Measurements from ENCODE around the gene ILRUN.

Gene ILRUN

DNA sequence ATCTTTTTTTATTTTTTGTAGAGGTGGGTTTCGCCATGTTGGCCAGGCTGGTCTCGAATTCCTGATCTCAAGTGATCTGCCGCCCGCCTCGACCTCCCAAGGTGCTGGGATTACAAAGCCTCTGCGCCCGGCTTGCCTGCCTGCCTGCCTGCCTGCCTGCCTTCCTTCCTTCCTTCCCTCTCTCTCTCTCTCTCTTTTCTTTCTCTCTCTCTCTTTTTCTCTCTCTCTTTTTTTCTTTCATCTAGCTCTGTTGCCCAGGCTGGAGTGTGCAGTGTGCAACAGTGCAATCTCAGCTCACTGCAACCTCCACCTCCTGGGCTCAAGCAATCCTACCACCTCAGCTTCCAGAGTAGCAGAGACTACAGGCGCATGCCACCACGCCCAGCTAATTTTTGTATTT lies 4.6 kb upstream of the ILRUN start:
- TF ChIP-seq POLR2AphosphoS5 (IDR thresholded peaks at IDR 0.05; ENCODE audit: low read depth, low read length) (no peak), SIN3A (IDR thresholded peaks at IDR 0.05; ENCODE audit: borderline replicate concordance, insufficient read depth, low read length) (no peak), FOXP2 (optimal IDR thresholded peaks at IDR 0.05; ENCODE audit: borderline replicate concordance, extremely low read depth, extremely low read length, insufficient read depth) (no peak), TAF1 (IDR thresholded peaks at IDR 0.05; ENCODE audit: borderline replicate concordance, insufficient read depth, low read length) (no peak)
- TF ChIP-seq, protein P1, sequence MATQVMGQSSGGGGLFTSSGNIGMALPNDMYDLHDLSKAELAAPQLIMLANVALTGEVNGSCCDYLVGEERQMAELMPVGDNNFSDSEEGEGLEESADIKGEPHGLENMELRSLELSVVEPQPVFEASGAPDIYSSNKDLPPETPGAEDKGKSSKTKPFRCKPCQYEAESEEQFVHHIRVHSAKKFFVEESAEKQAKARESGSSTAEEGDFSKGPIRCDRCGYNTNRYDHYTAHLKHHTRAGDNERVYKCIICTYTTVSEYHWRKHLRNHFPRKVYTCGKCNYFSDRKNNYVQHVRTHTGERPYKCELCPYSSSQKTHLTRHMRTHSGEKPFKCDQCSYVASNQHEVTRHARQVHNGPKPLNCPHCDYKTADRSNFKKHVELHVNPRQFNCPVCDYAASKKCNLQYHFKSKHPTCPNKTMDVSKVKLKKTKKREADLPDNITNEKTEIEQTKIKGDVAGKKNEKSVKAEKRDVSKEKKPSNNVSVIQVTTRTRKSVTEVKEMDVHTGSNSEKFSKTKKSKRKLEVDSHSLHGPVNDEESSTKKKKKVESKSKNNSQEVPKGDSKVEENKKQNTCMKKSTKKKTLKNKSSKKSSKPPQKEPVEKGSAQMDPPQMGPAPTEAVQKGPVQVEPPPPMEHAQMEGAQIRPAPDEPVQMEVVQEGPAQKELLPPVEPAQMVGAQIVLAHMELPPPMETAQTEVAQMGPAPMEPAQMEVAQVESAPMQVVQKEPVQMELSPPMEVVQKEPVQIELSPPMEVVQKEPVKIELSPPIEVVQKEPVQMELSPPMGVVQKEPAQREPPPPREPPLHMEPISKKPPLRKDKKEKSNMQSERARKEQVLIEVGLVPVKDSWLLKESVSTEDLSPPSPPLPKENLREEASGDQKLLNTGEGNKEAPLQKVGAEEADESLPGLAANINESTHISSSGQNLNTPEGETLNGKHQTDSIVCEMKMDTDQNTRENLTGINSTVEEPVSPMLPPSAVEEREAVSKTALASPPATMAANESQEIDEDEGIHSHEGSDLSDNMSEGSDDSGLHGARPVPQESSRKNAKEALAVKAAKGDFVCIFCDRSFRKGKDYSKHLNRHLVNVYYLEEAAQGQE (IDR thresholded peaks at IDR 0.05; ENCODE audit: insufficient read depth in 1 of 2, low read depth in 2 of 2, low read length in 2 of 2), result no peak

DNA sequence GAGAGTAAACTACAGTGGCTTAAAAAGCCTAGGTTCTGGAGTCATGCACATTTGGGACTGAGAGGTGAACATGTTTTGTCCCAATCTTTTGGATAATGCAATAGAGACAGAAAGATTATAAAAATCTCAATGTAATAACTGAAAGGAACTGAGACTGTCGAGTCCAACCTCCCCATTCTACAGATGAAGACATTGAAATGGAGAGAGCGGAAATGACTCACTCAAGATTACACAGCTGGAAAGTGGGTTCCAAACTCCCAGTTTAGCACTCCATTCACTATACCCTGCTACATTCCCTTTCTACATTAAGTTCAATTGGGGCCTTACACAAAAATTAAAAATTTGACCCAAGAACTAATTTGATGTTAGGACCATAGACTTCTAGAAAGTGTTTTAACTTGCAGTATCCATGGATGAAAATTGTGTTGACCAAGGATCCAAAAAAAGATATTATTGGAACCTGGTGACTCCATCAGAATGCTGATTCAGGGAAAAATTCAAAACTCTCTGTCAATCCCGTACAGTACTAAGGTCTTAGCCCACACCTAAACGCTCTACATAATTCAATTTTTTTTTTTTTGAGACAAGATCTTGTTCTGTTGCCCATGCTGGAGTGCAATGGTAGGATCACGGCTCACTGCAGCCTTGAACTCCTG lies 1.5 kb upstream of the ILRUN start:
- TF ChIP-seq FOXP2 (optimal IDR thresholded peaks at IDR 0.05; ENCODE audit: borderline replicate concordance, extremely low read depth, extremely low read length, insufficient read depth) (no peak), TAF1 (IDR thresholded peaks at IDR 0.05; ENCODE audit: borderline replicate concordance, insufficient read depth, low read length) (no peak), SIN3A (IDR thresholded peaks at IDR 0.05; ENCODE audit: borderline replicate concordance, insufficient read depth, low read length) (no peak), POLR2AphosphoS5 (IDR thresholded peaks at IDR 0.05; ENCODE audit: low read depth, low read length) (no peak)
- TF ChIP-seq, protein P1 (IDR thresholded peaks at IDR 0.05; ENCODE audit: insufficient read depth in 1 of 2, low read depth in 2 of 2, low read length in 2 of 2), result no peak

- TF ChIP-seq FOXP2 (optimal IDR thresholded peaks at IDR 0.05; ENCODE audit: borderline replicate concordance, extremely low read depth, extremely low read length, insufficient read depth) (no peak), POLR2AphosphoS5 (IDR thresholded peaks at IDR 0.05; ENCODE audit: low read depth, low read length) (no peak), TAF1 (IDR thresholded peaks at IDR 0.05; ENCODE audit: borderline replicate concordance, insufficient read depth, low read length) (no peak), SIN3A (IDR thresholded peaks at IDR 0.05; ENCODE audit: borderline replicate concordance, insufficient read depth, low read length) (no peak)
- TF ChIP-seq, protein P1 (IDR thresholded peaks at IDR 0.05; ENCODE audit: insufficient read depth in 1 of 2, low read depth in 2 of 2, low read length in 2 of 2), result no peak
Observed at GRCh38 chr6:34697544-34697836, 923 bp upstream of the ILRUN start.

DNA sequence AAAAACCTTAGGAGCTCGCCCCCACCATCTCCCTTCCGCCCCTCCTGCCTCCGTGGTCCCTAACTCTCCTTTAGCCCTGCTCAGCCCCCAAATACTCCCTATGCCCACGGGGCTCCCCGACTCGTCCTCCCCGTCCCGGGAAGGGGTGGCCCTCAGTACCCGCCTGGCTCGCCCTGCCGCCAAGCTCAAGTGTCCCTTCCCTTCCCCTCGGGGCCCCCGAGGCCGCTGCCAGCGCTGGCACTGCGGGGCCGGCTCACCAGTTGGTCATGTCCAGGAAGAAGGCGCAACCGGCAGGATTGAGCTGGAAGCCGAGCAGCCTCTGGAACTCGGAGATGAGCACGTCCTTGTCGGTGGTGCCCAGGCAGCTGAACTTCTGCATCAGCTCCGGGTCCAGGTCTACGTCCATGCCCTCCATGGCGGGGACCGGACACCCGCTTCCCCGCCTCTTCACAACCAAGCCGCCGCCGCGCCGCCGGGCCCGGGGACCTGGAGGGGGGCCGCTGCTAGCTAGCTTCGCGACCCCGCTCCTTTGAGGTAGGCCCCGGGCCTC lies 303 bp downstream of the ILRUN start:
- no peak for TF ChIP-seq SIN3A (IDR thresholded peaks at IDR 0.05; ENCODE audit: borderline replicate concordance, insufficient read depth, low read length)
- TF ChIP-seq FOXP2 (optimal IDR thresholded peaks at IDR 0.05; ENCODE audit: borderline replicate concordance, extremely low read depth, extremely low read length, insufficient read depth), result no peak
- 0 out of 2 replicates have a peak, but pooled peaks have one; percentile 9 for TF ChIP-seq TAF1 (IDR thresholded peaks at IDR 0.05; ENCODE audit: borderline replicate concordance, insufficient read depth, low read length)

DNA sequence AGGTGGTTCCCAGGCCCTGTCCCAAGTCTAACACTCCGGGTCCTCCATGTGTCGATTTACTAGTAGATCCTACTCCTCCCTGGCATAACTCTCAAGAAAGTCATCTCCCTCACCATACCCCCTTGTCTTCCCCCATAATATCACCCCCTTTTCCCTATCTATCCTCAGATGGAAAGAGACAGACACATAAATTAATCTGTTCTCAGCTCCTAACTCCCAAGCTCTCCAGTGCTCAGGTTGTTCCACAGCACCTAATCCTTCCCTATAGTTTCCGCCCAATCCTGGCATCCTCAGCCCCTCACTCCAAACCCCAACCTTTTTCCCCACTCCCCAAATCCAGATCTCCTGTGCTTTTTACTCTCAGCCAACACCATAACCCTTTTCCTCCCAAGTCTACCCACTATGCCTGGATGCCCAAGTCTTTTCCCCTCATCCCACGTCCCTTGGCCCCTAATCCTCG lies 808 bp downstream of the ILRUN start:
- no peak for TF ChIP-seq FOXP2 (optimal IDR thresholded peaks at IDR 0.05; ENCODE audit: borderline replicate concordance, extremely low read depth, extremely low read length, insufficient read depth)
- no peak for TF ChIP-seq SIN3A (IDR thresholded peaks at IDR 0.05; ENCODE audit: borderline replicate concordance, insufficient read depth, low read length)
- TF ChIP-seq POLR2AphosphoS5 (IDR thresholded peaks at IDR 0.05; ENCODE audit: low read depth, low read length), result no peak
- TF ChIP-seq, protein P1 (IDR thresholded peaks at IDR 0.05; ENCODE audit: insufficient read depth in 1 of 2, low read depth in 2 of 2, low read length in 2 of 2), result no peak
- no peak for TF ChIP-seq TAF1 (IDR thresholded peaks at IDR 0.05; ENCODE audit: borderline replicate concordance, insufficient read depth, low read length)
